Stimulated activated CD4-positive, alpha-beta T cell treated with anti-CD3 and anti-CD28 coated beads, Interleukin-2, amount 100 ng/mL, for 4 hours (primary cell): Measurements from ENCODE around the gene STMN3.
"Not testable (repeated sequence)": the region's sequence is repeated elsewhere in the genome, so short reads cannot be mapped to it uniquely, and the experiment has no call there.

Experiments
- DNase-seq: peaks from one replicate; pipeline ENCODE4 v3.0.0-alpha.2; 2020; ENCODE audit warnings: low read depth

The STMN3 gene

DNA sequence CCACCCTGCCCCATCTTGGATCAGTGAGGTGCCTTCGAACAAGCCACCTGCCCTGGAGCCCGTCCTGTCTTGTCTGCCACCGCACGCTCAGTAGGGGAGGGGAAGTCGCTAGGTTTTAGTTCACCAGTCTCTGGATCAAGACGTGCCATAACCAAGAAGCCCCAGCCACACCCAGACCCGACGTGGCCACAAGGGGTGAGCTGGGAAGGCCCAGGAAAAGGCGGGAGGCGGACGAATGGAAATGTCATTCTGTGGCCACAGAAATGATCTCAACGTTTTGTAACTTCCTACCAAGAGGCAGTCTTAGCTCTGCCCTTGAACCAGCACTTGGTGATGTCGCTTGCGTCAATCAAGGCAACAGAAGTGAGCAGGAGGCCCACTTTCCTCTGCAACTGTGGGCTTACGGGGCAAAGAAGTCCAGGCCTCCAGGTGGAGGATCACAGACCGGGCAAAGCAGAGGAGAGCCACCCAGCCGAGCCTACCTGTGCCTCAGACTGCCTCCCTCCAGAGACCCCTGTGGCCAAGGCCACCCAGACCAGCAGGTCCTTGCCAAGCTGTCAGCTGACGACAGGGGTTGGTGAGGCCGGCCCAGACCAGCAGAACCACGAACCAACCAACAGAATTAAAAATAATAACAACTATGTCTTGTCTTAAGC lies 40.8 kb downstream of the STMN3 start:
- no peak for DNase-seq

DNA sequence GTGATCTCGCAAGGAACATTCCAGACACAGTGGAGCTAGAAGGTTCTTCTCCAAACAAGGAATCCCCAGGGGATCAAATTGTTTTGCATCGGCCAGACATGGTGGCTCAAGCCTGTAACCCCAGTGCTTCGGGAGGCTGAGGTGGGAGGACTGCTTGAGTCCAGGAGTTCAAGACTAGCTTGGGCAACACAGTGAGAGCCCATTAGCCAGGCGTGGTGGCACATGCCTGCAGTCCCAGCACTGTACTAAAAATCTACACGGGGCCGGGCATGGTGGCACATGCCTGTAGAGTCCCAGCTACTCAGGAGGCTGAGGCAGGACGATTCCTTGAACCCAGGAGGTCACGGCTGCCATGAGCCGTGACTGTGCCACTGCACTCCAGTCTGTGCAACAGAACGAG lies 41.6 kb downstream of the STMN3 start:
- DNase-seq, result no peak

DNA sequence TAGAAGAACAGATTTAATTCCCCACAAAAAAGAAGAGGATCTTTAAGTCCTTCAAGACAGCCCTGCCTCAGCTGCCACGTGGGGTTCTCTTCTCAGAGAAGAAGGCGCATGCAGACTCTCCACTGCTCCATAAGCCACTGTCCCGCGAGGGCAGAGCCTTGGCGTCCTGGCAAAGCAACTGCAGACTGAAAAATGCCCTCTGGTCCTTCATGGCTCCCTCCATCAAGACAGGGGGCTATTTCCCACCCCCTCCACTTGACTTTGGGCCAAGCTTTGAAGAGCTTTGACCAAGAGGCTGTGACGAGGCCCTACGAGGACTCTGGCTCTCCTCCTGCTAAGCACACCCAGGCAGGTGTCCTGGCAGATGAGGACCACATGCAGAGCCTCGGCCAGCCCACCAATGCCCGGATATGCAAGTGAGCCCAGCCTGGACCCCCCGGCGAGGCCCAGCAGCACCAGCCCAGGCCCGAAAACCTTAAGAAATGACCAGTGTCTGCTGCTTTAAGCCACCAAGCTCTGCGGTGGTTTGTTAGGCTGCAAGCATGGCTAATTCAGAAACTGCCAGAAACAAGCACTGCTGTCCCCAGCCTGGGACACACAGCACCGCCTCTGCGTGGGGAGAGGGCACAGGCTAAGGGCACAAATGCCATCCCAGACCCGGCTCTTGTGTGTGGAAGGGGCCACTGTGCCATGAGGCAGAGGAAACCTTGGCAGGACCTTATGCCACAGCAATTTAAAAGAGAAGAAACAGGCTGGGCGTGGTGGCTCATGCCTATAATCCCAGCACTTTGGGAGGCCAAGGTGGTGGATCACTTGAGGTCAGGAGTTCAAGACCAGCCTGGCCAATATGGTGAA lies 42.4 kb downstream of the STMN3 start:
- DNase-seq, result no peak

DNA sequence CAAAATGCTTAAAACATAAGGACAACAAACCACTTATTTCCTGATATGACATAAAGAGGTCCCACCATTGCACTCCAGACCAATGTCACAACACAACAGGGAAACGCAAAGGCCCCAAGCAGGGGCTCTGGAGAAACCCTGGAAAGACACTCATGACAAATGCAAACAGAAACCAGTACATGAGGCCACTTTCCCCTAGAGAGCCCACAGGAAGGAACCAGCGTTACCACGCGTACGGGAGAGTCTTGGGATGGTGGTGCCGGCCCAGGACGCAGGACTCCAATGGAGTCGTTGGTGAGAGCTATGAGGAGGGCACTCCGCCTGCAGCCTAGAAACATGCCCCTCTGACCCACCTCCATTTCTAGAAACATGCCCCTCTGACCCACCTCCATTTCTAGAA lies 46.5 kb downstream of the STMN3 start:
- DNase-seq, result no peak

DNA sequence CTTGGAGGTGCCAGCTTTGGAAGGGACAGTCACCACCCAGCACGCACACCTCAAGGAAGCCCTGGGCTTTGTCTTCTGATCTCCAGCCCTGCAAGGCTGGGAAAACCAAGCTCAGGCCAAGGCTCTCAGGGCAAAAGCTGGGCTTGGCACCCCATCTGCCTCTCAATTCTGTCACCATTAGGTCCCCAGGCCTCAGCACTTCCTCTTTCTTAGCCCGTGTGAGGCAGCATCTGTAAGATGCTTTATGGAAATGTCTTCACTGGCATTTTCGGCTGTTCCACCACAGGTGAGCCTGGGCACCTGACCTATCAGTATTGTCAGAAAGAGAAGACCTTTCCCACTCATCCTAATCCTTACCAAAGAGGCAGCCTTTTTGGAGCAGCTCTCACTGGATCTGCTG lies 50.9 kb downstream of the STMN3 start:
- no peak for DNase-seq

DNA sequence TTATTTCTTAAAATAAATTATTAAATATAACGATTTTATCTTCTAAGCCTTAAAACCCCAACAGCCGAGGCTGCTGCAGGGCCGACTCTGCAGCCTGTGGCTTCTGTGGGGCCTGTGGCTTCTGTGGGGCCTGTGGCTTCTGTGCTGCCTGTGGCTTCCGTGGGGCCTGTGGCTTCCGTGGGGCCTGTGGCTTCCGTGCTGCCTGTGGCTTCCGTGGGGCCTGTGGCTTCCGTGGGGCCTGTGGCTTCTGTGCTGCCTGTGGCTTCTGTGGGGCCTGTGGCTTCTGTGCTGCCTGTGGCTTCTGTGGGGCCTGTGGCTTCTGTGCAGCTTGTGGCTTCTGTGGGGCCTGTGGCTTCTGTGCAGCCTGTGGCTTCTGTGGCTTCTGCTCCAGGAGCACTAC lies 51.5 kb downstream of the STMN3 start:
- DNase-seq, result not testable (repeated sequence)

DNA sequence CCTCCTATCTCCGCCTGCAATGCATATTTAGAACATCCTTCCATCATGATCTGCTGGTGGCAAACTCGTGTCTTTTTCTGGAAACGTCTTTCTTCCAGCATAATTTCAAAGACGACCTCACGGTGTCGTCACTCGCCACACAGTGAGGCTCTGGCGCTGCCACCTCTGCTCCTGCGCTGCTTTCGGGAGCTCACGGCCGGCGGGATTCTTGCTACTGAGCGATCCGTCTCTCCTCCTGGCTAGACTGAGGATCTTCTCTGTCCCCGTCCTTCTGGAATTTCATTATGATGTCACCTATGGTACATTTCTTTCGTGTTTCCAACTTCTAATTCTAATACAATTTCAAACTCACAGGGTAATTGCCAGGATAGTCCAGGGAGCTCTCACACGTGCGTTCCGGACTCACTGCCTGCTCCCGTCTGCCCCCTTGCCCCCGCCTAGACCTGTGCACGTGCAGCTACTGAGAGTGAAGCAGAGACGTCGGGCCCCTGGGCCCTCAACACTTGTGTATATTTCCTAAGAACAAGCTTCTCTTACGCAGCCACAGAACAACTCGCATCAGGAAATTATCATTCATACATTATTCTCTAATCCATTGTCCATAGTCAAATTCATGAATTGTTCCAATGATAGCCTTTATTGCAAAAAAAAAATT lies 53.7 kb downstream of the STMN3 start:
- no peak for DNase-seq

DNA sequence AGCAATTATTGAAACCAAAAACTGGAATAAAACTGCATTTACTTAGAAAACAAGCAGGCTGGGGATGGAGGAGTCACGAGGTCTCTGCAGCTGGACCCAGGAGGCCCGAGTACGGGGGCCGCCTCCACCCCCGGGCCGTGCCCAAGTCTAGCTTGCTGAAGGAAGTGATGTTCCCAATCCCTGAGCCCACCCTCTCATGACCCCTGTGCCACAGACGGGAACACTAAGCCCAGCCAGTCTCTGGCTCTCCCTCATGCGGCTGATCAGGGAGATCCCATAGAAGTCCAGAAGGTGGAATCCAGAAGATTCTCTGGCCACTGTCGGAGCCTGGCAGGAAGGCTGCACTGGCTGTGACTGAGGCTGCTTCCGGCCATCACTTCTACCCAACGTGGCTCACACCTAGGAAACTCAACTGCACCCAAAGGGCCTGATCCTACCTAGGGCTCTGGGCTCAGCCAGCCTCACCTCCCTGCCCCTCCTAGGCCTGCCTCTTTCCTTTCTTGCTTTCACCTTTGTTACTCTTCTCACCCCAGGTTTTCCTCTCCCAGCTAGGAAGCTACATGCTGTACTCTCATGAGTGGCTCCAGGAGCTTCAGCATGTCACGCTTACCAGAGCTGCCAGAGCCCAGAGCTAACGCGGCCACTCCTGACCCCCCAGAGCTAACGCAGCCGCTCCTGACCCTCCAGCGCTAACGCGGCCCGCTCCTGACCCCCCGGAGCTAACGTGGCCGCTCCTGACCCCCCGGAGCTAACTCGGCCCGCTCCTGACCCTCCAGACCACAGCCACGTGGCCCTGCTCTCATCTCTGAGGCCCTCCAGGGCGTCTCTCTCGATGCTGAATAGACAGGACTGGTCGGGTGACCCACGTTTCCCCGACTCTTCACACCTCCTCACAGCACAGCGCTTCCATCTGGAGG lies 54.5 kb downstream of the STMN3 start:
- no peak for DNase-seq

DNA sequence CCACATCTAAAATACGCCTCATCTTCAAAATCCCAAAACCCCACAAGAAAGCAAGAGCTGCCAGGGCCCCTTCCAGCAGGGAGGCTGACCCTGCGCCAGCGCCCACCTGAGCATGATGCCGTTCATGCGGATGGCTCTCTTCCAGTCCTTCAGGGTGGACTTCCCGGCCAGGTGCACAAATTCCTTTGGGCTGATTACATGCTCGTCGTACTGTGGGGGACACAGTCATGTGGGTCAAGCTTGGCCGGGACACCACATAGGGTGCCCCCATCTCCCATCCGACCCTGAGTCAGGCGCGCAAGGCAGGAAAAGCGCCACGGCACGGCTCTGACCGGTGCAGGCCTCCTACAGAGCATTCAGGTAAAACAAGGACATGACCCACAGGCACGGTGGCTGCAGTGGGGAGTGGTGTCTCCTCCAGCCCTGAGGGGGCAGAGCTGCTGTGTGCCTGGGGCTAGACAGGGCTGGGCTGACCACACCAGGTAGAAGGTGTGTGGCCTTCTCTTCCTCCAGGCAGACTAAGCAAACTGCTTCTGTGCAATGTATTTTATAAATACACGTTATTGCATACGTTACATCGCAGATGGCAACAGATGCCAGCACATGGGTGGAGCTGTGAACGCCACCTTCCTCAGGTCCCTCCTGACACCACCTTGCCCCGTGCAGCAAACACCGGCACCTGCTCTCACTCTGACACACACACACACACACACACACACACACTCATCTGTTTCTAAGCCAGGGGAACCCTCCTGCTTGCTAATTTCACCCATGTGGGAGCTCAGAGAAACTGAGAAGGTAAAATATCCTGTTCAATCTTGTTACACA lies 55.4 kb downstream of the STMN3 start:
- DNase-seq, result no peak

DNA sequence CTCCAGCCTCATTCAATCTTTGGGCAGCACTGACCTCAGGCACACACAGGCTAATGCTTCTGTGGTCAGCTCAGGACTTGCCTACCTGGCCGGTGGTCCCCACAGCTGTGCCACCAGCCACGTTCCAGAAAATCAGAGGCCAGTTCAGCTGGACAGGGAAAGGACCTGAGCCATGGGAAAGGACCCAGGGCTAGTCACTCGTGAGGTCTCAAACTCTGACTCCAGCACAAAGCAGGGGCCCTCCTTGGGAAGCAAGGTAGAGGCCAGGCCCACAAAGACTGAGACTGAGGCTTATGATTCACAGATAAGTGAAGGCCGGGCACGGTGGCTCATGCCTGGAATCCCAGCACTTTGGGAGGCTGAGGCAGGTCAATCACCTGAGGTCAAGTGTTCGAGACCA lies 56.8 kb downstream of the STMN3 start:
- DNase-seq, result no peak

DNA sequence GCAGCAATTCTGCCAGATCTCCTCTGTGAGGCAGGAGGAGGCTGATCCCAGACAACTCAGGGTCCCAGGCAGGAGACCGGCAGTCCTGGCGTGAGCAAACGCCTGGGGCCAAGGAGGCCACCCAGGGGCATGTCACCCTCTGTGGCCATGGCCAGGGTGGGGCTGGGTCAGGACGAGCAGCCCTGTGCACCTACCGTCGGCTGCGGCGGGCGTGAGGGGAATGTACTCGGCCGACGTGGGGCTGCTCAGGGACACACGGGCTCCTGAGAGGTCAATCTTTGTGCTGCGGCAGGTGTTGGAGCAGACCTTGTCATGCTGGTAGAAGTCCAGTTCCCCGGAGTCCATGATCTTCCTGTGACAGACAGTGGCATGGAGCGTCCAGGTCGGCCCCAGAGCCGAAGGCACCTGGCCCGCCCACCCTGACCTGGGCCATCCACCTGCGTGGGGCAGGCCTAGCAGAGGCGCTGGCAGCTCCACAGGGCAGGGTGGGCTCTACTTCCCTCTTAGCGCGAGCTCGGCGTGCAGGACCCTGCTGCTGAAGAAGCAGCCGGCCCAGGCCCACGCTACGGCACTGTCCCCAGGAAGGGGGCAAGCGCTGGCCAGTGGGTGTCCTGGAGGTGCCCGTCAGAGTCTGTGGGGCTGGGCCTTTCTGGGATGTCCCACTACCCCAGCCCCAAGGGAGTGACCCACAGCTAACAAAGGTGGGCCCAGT lies 57.7 kb downstream of the STMN3 start:
- no peak for DNase-seq

DNA sequence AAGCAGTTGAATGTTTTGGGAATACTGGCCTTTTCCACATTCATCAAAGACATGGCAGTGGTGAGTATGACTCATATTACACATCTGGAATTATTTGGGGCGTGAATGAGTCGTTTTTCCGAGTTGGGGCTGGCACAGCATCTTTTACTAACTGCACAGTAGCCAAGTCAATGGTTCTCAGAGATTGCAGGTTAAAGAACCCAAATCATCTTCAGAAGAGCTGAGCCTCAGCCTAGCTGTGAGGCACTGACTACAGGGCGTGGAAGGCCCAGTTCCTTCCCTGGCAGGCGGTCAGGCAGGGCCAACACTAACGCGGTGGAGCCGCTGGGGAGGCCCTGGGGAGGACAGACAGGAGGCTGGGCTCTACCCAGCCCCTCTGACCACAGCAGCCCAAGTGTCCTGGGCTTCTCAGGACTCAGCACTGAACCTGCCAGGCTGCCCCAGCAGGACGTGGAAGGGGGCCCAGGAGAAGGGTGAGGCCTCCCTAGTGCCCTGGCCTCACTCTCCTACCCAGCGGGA lies 59.1 kb downstream of the STMN3 start:
- no peak for DNase-seq

DNA sequence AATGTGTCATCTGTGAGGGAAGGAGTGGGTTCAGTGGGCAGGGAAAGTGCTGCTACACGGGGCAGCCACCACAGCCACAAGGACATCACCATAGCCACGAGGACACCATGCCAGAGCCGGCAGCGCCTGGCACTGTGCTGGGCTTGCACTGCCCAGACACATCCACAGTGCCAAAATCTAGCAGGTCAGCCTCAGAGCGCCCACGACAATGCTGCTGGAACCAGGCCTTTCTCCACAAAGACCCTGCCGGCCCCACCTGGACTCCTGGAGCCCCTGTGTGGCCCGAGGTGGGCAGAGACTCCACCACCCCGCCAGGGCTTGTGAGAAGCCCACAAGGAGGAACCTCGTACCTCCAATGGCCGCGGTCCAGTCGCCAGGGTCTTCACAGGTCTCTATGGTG lies 60.6 kb downstream of the STMN3 start:
- DNase-seq, result no peak

DNA sequence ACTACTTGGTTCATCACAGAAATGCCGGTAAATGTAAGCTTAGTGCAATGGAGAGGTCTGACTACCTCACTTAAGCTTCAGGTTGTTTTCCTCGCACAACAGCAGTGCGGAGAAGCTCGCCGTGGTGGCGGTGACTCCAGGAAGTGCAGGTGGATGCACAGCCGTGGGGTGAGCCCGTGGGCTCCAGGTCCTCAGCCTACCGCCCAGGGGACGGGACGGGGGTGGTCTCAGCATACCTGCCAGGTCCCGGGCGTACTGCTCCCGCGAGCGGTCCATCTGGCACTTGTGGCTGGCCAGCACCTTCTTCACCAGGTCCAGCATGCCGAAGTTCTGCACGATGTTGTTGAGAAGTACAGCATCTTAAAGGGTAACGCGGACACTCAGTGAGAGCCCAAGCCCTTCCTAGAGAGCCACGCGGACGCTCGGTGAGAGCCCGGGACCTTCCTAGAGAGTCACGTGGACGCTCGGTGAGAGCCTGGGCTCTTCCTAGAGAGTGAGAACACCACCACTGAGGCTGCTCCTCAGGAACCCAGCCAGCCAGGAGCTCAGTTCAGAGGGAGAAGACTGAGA lies 61.4 kb downstream of the STMN3 start:
- DNase-seq, result no peak

DNA sequence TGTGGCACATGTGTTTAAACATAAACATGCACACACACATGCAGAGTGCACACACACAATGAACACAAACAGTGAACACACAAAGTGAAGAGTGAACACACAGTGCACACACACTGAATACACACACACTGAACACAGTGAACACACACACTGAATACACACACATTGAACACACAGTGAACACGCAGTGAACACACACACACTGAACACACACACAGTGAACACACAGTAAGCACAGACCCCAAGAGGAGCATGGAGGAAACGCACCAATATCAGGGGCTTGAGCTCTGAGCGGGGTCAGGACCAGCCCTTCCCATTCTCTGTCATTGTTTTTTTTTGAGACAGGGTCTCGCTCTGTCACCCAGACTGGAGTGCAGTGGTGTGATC lies 62.1 kb downstream of the STMN3 start:
- DNase-seq, result no peak

DNA sequence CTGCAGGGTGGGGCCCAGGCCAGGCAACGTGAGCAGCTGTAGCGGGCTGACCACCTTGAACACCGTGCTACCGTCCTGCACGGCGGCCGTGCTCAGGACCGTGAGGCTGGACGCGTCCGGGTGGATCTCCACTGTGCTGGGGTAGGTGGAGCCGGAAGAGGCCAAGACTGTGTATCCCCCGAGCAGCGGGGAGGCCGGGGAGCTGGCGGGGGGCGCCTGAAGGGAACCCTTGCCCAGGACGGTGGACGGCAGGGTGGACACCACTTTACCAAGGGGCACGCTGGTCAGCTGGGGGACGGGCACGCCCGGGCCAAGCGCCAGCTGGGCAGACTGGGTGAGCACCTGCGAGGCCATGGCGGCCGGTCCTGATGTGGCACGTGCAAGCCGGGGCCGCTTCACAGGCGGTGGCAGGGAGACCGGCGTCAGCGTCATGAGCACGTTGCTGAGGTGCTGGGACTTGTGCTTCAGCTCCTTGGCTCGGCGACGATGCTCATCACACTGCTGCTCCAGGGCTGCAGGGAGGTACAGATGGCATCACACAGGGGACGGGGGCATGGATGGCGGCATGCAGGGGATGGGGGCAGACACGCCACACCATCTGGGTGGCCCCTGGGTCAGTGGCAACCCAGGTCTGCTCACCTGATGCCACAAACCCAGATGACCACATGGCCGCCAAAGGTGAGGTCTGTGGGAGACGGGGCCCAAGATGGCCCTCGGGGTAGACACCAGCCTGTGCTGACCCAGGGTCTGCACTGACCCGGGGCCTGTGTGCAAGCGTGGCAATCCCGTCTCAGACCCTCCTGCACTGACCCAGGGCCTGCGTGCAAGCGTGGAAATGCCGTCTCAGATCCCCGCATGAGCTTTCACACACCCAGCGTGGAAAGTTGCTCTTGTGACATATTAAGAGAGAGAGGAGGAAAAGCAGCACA lies 62.7 kb downstream of the STMN3 start:
- DNase-seq, result no peak
